GM12892 (cell line): Measurements from ENCODE around the gene STRA8.

ENCODE experiments used
- DNase-seq: peaks from one replicate; pipeline ENCODE4 v3.0.0; 2011; ENCODE audit not compliant: insufficient read length
- FAIRE-seq: peaks from 2 replicates; lab custom pipeline; 2011; peaks lifted over from hg19 to GRCh38; lab: Jason Lieb, UNC
- POLR2A ChIP-seq: IDR thresholded peaks from 2 replicates; pipeline ENCODE4 v1.6.1; 2011; ENCODE audit warnings: low read depth, low read length, control low read depth
- POLR2AphosphoS5 ChIP-seq: IDR thresholded peaks from 2 replicates; pipeline ENCODE4 v1.6.1; 2011; ENCODE audit warnings: low read depth, low read length, control low read depth
- TAF1 ChIP-seq: IDR thresholded peaks from 2 replicates; pipeline ENCODE4 v1.6.1; 2011; ENCODE audit warnings: low read depth, mild to moderate bottlenecking, control low read depth, low read length, borderline replicate concordance

Gene STRA8

GRCh38 chr7:135194494-135195095 lies 39.0 kb upstream of the STRA8 start:
- DNase-seq (no peak), FAIRE-seq (no peak)
- TF ChIP-seq TAF1 (no peak), POLR2AphosphoS5 (no peak), POLR2A (no peak)

DNA sequence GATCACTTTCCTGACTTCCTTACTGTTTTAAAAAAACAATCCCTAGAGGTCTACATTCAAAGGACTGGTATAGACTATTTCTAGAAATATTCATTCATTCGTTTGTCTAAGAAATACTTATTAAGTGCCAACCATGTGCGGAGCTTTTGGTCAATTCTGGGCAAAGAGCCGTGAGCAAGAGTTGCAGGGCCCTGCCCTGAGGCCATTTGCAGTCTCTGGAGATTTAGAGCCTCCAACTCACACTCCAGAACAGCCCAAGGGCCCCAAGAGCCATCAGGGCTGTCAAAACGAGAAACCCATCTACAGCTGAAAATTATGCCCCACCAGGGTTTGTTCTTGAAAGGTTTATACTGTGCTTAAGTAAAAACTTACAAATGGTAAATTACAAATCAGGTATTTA lies 38.5 kb upstream of the STRA8 start:
- FAIRE-seq (no peak), DNase-seq (no peak)
- TF ChIP-seq TAF1 (no peak), POLR2A (no peak), POLR2AphosphoS5 (no peak)

GRCh38 chr7:135195968-135196629 lies 37.5 kb upstream of the STRA8 start:
- DNase-seq (no peak), FAIRE-seq (no peak)

DNA sequence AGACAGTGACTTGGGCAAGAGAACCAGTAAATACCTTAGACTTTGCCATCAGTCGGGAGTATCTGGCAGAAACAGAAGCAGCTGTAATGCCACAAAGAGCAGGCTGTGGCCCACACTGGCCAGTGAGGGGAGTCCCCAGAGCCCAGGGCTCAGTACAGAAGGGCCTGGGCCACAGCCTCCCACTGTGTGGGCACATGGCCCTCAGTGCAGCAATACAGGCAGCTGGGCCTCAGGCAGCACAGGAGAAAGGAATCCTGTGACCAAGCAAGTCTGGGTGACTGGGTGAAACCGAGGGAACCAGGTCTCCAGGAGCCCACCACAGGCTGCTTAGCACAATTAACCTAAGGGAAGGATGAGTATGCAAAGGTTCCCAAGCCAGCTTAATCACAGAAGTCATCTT lies 36.3 kb upstream of the STRA8 start:
- no peak for TF ChIP-seq POLR2A
- no peak for TF ChIP-seq POLR2AphosphoS5
- TF ChIP-seq TAF1, result no peak
- FAIRE-seq (no peak), DNase-seq (no peak)

More at GRCh38 chr7:135195968-135196629, 37.5 kb upstream of the STRA8 start:
- TF ChIP-seq POLR2AphosphoS5, result no peak

DNA sequence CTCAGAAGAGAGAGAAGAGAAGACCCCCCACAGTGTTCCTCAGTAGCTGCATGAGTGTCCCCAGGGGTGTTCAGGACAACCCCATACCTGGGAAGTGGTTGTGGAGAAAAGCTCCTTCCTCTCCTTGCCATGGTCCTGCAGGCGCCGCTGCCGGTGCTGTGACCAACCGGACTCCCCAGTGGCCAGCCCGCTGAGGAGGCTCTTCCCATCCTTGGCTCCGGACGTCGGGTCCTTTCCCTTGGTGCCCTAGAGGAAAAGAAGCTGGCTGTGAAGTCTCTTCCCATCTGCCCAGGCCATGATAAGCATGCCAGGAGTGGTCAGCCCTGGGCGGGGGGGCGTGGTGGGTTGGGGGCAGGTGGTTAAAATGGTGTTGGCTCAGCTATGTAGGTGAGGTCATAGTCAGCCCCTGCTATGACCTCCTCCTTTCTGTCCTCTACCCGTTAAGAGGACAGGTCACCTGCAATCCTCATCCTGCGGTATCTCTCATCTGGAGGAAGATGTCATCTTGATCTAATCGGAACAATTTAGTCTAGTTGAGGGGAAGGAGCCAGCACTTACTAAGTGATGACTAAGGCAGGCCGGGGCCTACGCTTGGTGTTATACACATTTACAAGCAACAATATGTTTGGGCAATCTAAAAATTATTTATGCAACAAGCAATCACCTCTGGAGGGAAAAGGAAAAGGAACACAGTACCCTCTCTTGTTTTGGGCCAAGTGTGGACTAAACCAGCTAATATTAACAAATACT lies 35.6 kb upstream of the STRA8 start:
- TF ChIP-seq POLR2AphosphoS5, result no peak
- TF ChIP-seq POLR2A, result no peak
- no peak for TF ChIP-seq TAF1
- DNase-seq (no peak), FAIRE-seq (no peak)

- no peak for FAIRE-seq
- TF ChIP-seq TAF1, result no peak
- no peak for TF ChIP-seq POLR2A
- TF ChIP-seq POLR2AphosphoS5, result no peak
Measured at GRCh38 chr7:135199439-135199838, 34.2 kb upstream of the STRA8 start.

GRCh38 chr7:135200821-135201331 lies 32.8 kb upstream of the STRA8 start:
- DNase-seq (no peak), FAIRE-seq (no peak)
- TF ChIP-seq POLR2A (no peak), TAF1 (no peak), POLR2AphosphoS5 (no peak)

More at GRCh38 chr7:135199439-135199838, 34.2 kb upstream of the STRA8 start:
- no peak for DNase-seq

DNA sequence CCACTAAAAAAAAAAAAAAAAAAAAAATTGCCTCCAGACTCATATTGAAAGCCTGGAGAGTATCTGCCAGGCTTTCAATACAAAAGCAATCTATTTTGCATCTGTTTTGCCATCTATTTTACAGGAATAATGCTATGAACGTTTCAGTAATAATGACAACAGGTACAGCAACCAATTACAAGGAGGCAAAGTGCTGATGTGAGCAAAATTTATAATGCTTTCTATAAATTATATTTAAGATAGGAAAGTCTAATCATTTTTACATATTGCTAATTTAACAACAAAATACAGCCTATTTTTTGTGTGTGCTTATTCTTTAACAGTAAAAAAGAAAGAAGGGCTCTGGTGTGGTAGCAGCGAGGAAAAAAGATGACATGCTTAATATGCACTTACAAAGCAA lies 32.3 kb upstream of the STRA8 start:
- FAIRE-seq, result no peak
- DNase-seq, result no peak
- TF ChIP-seq POLR2AphosphoS5 (no peak), TAF1 (no peak), POLR2A (no peak)

DNA sequence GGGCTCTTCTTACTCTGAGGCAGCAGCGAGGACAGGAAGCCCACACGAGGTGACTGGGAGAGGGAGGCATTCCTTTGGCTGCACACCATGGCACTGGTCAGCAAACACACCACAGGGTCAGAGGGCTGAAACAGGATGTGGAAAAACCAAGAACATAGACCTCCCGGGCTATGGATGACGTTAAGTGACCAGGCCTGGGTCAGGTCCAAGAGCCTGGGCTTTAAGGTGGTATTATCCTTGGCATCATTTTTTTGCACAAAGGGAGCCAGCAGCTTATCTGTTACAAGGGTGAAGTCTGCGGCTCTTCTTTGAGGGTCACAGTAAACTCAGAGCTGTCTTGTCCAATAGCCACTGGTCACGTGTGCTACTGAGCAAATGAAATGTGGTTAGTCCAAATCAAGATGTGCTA lies 29.3 kb upstream of the STRA8 start:
- DNase-seq (no peak), FAIRE-seq (no peak)
- TF ChIP-seq POLR2A (no peak), TAF1 (no peak), POLR2AphosphoS5 (no peak)

- DNase-seq (no peak), FAIRE-seq (no peak)
- TF ChIP-seq POLR2AphosphoS5 (no peak), TAF1 (no peak), POLR2A (no peak)
Measured at GRCh38 chr7:135204876-135205275, 28.8 kb upstream of the STRA8 start.

- no peak for TF ChIP-seq TAF1
- no peak for TF ChIP-seq POLR2A
- no peak for TF ChIP-seq POLR2AphosphoS5
- DNase-seq (no peak), FAIRE-seq (no peak)
Measured at GRCh38 chr7:135205850-135206249, 27.8 kb upstream of the STRA8 start.

- DNase-seq (no peak), FAIRE-seq (no peak)
- no peak for TF ChIP-seq TAF1
- TF ChIP-seq POLR2A, result no peak
- no peak for TF ChIP-seq POLR2AphosphoS5
Measured at GRCh38 chr7:135206941-135207391, 26.7 kb upstream of the STRA8 start.
